Tibial nerve (tissue), 3 donors: ENCODE measurements around the gene HNRNPA3.

Experiments used
- POLR2A ChIP-seq, 2 donors: fragments of 450-650 bp; IDR thresholded peaks; one replicate each; pipeline ENCODE4 v1.6.1; 2017; ENCODE audit warnings: antibody characterized with exemption in 2 of 2, mild to moderate bottlenecking in 2 of 2, moderate library complexity in 2 of 2
- TF ChIP-seq, protein P1 (sequence below), 5 experiments: fragments of 200-600 bp in 3 of 5; fragments of 450-650 bp in 2 of 5; sonication (generic) in 3 of 5; IDR thresholded peaks; one replicate each; pipeline ENCODE4 v1.5.1; 2016 to 2019; ENCODE audit warnings: antibody characterized with exemption in 5 of 5, mild to moderate bottlenecking in 3 of 5, moderate library complexity in 2 of 5

DNA sequence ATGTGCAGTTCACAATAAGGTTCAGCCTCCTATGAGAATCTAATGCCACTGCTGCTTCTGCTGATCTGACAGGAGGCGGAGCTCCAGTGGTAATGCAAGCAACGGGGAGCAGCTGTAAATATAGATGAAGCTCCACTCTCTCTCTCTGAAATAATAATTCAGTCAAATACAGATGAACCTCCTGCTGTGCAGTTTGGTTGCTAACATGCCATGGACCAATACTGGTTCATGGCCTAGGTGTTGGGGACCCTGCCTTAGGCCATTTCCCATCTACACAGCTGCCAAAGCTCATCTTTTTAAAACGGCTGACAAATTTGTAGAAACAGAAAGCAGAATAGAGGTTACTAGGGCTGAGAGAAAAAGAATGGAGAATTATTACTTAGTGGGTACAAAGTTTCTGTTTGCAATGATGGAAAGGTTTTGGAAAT is 10.7 kb upstream of the HNRNPA3 start:
- TF ChIP-seq, protein P1, sequence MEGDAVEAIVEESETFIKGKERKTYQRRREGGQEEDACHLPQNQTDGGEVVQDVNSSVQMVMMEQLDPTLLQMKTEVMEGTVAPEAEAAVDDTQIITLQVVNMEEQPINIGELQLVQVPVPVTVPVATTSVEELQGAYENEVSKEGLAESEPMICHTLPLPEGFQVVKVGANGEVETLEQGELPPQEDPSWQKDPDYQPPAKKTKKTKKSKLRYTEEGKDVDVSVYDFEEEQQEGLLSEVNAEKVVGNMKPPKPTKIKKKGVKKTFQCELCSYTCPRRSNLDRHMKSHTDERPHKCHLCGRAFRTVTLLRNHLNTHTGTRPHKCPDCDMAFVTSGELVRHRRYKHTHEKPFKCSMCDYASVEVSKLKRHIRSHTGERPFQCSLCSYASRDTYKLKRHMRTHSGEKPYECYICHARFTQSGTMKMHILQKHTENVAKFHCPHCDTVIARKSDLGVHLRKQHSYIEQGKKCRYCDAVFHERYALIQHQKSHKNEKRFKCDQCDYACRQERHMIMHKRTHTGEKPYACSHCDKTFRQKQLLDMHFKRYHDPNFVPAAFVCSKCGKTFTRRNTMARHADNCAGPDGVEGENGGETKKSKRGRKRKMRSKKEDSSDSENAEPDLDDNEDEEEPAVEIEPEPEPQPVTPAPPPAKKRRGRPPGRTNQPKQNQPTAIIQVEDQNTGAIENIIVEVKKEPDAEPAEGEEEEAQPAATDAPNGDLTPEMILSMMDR (IDR thresholded peaks at IDR 0.05): no peak
- no peak for TF ChIP-seq POLR2A (IDR thresholded peaks at IDR 0.05)
